GM12865 (cell line): ENCODE measurements around the gene ASPSCR1.

ENCODE experiments used
- DNase-seq: peaks from one replicate; pipeline ENCODE4 v3.0.0; 2010; ENCODE audit warnings: low read depth
- H3K4me3 ChIP-seq: 2 replicates; pipeline ENCODE4 v1.5.1; 2011; ENCODE audit warnings: mild to moderate bottlenecking, low read depth, low read length, control low read depth
- CTCF ChIP-seq: IDR thresholded peaks from 2 replicates; pipeline ENCODE4 v1.5.1; 2011; ENCODE audit warnings: low read length, control low read depth, low read depth, inconsistent platforms; ENCODE audit not compliant: insufficient read depth; ENCODE audit errors: missing control alignments

The ASPSCR1 gene

GRCh38 chr17:82043507-82043906 is 66.1 kb downstream of the ASPSCR1 start:
- H3K4me3 ChIP-seq, result no peak overlapping the region

GRCh38 chr17:82045936-82046484 is 68.6 kb downstream of the ASPSCR1 start:
- DNase-seq, result no peak
- no peak overlapping the region for H3K4me3 ChIP-seq
- no peak for TF ChIP-seq CTCF

More at GRCh38 chr17:82043507-82043906, 66.1 kb downstream of the ASPSCR1 start:
- TF ChIP-seq CTCF, result no peak
- DNase-seq, result no peak

GRCh38 chr17:82046903-82047302 is 69.5 kb downstream of the ASPSCR1 start:
- no peak for DNase-seq
- TF ChIP-seq CTCF, result no peak

GRCh38 chr17:82047379-82047778 is 70.0 kb downstream of the ASPSCR1 start:
- H3K4me3 ChIP-seq, result no peak overlapping the region
- no peak for TF ChIP-seq CTCF
- DNase-seq, result no peak

More at GRCh38 chr17:82046903-82047302, 69.5 kb downstream of the ASPSCR1 start:
- H3K4me3 ChIP-seq, result no peak overlapping the region

GRCh38 chr17:82047914-82048570 is 70.6 kb downstream of the ASPSCR1 start:
- DNase-seq, result no peak
- no peak for TF ChIP-seq CTCF
- no peak overlapping the region for H3K4me3 ChIP-seq

GRCh38 chr17:82048571-82048971 is 71.1 kb downstream of the ASPSCR1 start:
- H3K4me3 ChIP-seq, result no peak overlapping the region
- no peak for DNase-seq
- no peak for TF ChIP-seq CTCF

- no peak overlapping the region for H3K4me3 ChIP-seq
- DNase-seq, result no peak
- no peak for TF ChIP-seq CTCF
Observed at GRCh38 chr17:82049106-82049505, 71.7 kb downstream of the ASPSCR1 start.
